ENCODE results near the gene SH3RF1.

SH3RF1 gene

GRCh38 chr4:169248645-169249044, 22.1 kb downstream of the SH3RF1 start:
- H3K4me1 ChIP-seq (ENCODE audit: control insufficient read depth, low read length) = no peaks in the 10 kb centered on the region
- no peak overlapping the region for H3K4me3 ChIP-seq (ENCODE audit: low read length)
- no peaks in the 10 kb centered on the region for H3F3A ChIP-seq (ENCODE audit: control insufficient read depth, insufficient read depth)
- no peaks in the 10 kb centered on the region for H3K36me3 ChIP-seq (ENCODE audit: control insufficient read depth, low read length)
- H3K79me2 ChIP-seq (ENCODE audit: control insufficient read depth, low read length) = no peaks in the 10 kb centered on the region
- H3K27ac ChIP-seq (ENCODE audit: low read depth, low read length) = no peak overlapping the region
- no peak overlapping the region for H3K4me2 ChIP-seq (ENCODE audit: low read length)
- H3K9me3 ChIP-seq (ENCODE audit: control insufficient read depth, insufficient read depth, low read length) = no peaks in the 10 kb centered on the region
- no peaks in the 10 kb centered on the region for H4K20me1 ChIP-seq (ENCODE audit: control insufficient read depth, insufficient read depth, low read depth, low read length)
- H3K27me3 ChIP-seq (ENCODE audit: control insufficient read depth, low read length) = no peaks in the 10 kb centered on the region
- TF ChIP-seq CTCF (IDR thresholded peaks at IDR 0.05; ENCODE audit: low read depth, low read length, poor library complexity, severe bottlenecking) (no peak), EZH2phosphoT487 (IDR thresholded peaks at IDR 0.05; ENCODE audit: borderline replicate concordance, low read length) (no peak)
- H3K9me2 ChIP-seq (replicated peaks; ENCODE audit: control insufficient read depth, low read length) = no peaks in the 10 kb centered on the region

- Histone ChIP-seq H4K20me1 (ENCODE audit: control insufficient read depth, insufficient read depth, low read depth, low read length) (no peaks in the 10 kb centered on the region), H3K9me2 (replicated peaks; ENCODE audit: control insufficient read depth, low read length) (no peaks in the 10 kb centered on the region), H3F3A (ENCODE audit: control insufficient read depth, insufficient read depth) (no peaks in the 10 kb centered on the region), H3K27ac (ENCODE audit: low read depth, low read length) (no peak overlapping the region), H3K4me1 (ENCODE audit: control insufficient read depth, low read length) (no peaks in the 10 kb centered on the region), H3K36me3 (ENCODE audit: control insufficient read depth, low read length) (no peaks in the 10 kb centered on the region), H3K27me3 (ENCODE audit: control insufficient read depth, low read length) (no peaks in the 10 kb centered on the region), H3K4me2 (ENCODE audit: low read length) (no peak overlapping the region), H3K9me3 (ENCODE audit: control insufficient read depth, insufficient read depth, low read length) (no peaks in the 10 kb centered on the region), H3K4me3 (ENCODE audit: low read length) (no peak overlapping the region), H3K79me2 (ENCODE audit: control insufficient read depth, low read length) (no peaks in the 10 kb centered on the region)
- TF ChIP-seq CTCF (IDR thresholded peaks at IDR 0.05; ENCODE audit: low read depth, low read length, poor library complexity, severe bottlenecking) (no peak), EZH2phosphoT487 (IDR thresholded peaks at IDR 0.05; ENCODE audit: borderline replicate concordance, low read length) (no peak)
These were observed 23.8 kb downstream of the SH3RF1 start for GRCh38 chr4:169246957-169247396.

GRCh38 chr4:169246279-169246678, 24.5 kb downstream of the SH3RF1 start:
- Histone ChIP-seq H3F3A (ENCODE audit: control insufficient read depth, insufficient read depth) (no peaks in the 10 kb centered on the region), H3K27me3 (ENCODE audit: control insufficient read depth, low read length) (no peaks in the 10 kb centered on the region), H3K4me3 (ENCODE audit: low read length) (no peak overlapping the region), H3K4me1 (ENCODE audit: control insufficient read depth, low read length) (no peaks in the 10 kb centered on the region), H4K20me1 (ENCODE audit: control insufficient read depth, insufficient read depth, low read depth, low read length) (no peaks in the 10 kb centered on the region), H3K36me3 (ENCODE audit: control insufficient read depth, low read length) (no peaks in the 10 kb centered on the region), H3K9me3 (ENCODE audit: control insufficient read depth, insufficient read depth, low read length) (no peaks in the 10 kb centered on the region), H3K9me2 (replicated peaks; ENCODE audit: control insufficient read depth, low read length) (no peaks in the 10 kb centered on the region), H3K27ac (ENCODE audit: low read depth, low read length) (no peak overlapping the region), H3K4me2 (ENCODE audit: low read length) (no peak overlapping the region), H3K79me2 (ENCODE audit: control insufficient read depth, low read length) (no peaks in the 10 kb centered on the region)
- TF ChIP-seq EZH2phosphoT487 (IDR thresholded peaks at IDR 0.05; ENCODE audit: borderline replicate concordance, low read length) (no peak), CTCF (IDR thresholded peaks at IDR 0.05; ENCODE audit: low read depth, low read length, poor library complexity, severe bottlenecking) (no peak)

DNA sequence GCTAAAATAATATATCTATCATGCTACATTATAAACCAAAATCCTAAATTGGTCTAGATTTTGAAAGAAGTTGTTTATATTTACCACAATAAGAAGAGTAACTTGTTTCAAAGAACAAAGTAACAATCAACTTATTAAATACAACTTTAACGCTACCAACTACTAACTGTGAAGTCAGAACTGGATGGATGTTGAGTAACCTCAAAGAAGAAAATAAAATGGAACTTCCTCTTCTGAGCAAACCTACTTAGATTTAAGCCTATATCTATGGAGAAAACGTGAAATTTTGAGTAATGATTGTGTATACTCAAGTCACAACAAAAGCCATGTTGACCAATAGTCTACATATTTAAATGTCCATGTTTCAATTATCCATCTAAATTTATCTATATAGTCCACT, 25.7 kb downstream of the SH3RF1 start:
- Histone ChIP-seq H3F3A (ENCODE audit: control insufficient read depth, insufficient read depth) (no peaks in the 10 kb centered on the region), H3K4me2 (ENCODE audit: low read length) (no peak overlapping the region), H3K4me1 (ENCODE audit: control insufficient read depth, low read length) (no peaks in the 10 kb centered on the region), H3K9me3 (ENCODE audit: control insufficient read depth, insufficient read depth, low read length) (no peaks in the 10 kb centered on the region), H3K9me2 (replicated peaks; ENCODE audit: control insufficient read depth, low read length) (no peaks in the 10 kb centered on the region), H4K20me1 (ENCODE audit: control insufficient read depth, insufficient read depth, low read depth, low read length) (no peaks in the 10 kb centered on the region), H3K79me2 (ENCODE audit: control insufficient read depth, low read length) (no peaks in the 10 kb centered on the region), H3K27me3 (ENCODE audit: control insufficient read depth, low read length) (no peaks in the 10 kb centered on the region), H3K36me3 (ENCODE audit: control insufficient read depth, low read length) (no peaks in the 10 kb centered on the region), H3K4me3 (ENCODE audit: low read length) (no peak overlapping the region), H3K27ac (ENCODE audit: low read depth, low read length) (no peak overlapping the region)
- TF ChIP-seq EZH2phosphoT487 (IDR thresholded peaks at IDR 0.05; ENCODE audit: borderline replicate concordance, low read length) (no peak), CTCF (IDR thresholded peaks at IDR 0.05; ENCODE audit: low read depth, low read length, poor library complexity, severe bottlenecking) (no peak)

Measured in DOHH2 (cell line).